ENCODE data around the gene ARHGEF39.
"Not testable (repeated sequence)": the region's sequence is repeated elsewhere in the genome, so short reads cannot be mapped to it uniquely, and the experiment has no call there.

Gene ARHGEF39

GRCh38 chr9:35652829-35653209 lies 12.2 kb downstream of the ARHGEF39 start:
- no peak for DNase-seq (ENCODE audit: low read depth in 2 of 3, low spot score in 1 of 3)

DNA sequence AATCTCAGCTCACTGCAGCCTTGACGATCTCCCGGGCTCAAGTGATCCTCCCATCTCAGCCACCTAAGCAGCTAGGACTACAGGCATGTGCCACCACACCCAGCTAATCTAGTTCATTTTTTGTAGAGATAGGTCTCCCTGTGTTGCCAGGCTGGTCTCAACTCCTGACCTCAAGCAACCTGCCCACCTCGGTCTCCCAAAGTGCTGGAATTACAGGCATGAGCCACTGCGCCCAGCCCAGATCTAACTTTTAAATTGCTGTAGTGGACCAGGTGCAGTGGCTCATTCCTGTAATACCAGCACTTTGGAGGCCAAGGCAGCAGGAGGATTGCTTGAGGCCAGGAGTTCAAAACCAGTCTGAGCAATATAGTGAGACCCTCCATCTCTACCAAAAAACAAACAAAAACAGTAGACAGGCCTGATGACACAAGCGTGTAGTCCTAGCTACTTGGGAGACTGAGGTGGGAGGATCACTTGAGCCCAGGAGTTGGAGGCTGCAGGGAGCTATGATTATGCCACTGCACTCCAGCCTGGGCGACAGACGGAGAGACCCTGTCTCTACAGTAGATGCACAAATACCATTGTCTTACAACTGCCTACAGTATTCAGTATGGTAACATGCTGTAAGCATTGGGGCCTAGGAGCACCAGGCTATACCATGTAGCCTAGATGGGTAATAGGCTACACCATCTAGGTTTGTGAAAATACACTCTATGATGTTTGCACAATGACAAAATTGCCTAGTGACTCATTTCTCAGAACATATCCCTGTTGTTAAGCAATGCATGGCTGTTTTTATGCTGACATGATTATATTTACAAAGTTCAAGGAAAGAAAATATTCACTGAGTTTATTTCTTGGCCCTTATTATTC lies 12.8 kb downstream of the ARHGEF39 start:
- DNase-seq (ENCODE audit: low read depth in 2 of 3, low spot score in 1 of 3): no peak

DNA sequence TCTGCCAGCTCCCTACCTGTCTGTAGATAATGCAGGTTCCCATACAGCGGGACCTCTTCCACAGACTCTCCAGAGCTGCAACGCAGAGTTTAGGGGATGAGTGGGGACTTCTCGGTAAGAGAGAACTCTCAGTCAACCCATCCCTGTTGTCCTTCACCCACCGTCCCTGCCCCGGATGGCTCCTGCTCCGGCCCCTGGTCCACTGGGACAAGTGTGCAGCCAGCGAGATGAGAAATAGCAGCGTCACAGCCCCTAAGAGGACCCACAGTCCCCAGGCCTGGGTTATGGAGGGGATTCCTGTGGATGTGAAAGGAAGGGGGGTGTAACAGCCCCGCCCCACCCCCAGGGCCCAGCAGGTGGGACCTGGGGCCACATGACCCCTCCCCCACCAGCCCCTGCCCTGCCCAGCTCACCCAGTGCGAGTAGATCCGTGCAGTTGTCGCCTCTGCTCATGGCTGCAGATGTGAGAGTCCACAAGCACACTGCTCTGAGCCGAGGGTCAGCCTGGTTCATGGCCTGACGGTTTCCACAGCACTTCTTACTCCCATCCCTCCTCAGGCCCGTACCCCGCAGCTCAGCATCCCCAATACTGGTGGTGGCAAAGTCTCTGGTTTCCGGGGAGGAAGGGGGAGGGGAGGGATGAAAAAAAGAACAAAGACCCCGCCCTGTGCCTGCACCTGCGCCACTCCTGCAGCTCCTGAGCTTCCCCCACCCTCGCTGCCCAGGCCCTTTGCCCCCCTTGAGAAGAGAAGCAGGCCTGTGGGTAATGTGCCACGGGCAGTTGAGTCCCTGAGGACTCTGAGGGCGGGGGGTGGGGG lies 14.4 kb downstream of the ARHGEF39 start, which contains the start of gene SIT1:
Gene SIT1, minus strand, starts transcription at position 591 of the 818 bp plus-strand sequence. Its CDS starts 78 bp downstream, at position 513.
- peak in 1 of 3 donors; percentile 24 for DNase-seq (ENCODE audit: low read depth in 2 of 3, low spot score in 1 of 3)

DNA sequence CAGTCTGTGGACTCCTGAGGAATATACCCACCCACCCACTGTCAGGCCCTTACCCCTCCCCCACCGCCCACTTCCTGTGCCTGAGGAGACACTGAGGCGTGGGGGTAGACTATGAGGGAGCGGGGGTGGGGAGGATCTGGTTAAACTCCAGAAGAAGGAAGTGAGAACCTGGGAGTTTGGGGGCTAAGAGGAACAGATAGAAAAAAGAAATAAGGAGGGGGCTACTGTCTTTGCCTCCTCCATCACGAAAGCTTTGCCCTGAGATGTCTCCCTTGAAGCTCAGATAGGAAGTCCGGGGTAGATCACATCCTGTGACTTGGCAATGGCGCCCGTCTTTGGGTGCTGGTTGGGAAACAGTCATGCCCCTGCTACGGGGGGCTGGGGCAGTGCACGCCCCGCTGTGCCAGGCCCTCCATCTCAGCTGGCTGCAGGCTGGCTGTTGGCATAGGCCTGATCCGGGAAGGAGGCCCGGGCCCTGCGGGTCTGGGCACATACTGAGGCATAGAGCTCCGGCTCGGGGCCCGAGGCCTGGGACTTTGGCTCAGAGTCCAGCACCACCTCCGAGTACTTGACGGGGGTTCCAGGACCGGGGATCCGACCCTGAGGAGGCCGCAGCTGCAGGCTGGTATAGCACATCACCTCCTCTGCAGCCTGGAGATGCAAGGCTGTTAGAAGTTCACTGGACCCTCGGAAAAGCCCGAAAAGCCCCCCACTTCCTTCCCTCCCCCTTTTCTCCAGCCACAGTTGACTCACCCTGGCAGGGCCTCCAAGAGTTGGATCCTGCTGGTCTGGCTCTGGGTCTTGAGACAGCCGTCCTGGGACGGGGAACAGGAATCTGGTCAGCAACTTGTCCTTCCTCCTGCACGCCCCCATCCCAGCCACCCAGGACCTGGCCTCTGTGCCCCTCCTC lies 15.3 kb downstream of the ARHGEF39 start:
- DNase-seq (ENCODE audit: low read depth in 2 of 3, low spot score in 1 of 3): peak in 1 of 3 donors; percentile 22

DNA sequence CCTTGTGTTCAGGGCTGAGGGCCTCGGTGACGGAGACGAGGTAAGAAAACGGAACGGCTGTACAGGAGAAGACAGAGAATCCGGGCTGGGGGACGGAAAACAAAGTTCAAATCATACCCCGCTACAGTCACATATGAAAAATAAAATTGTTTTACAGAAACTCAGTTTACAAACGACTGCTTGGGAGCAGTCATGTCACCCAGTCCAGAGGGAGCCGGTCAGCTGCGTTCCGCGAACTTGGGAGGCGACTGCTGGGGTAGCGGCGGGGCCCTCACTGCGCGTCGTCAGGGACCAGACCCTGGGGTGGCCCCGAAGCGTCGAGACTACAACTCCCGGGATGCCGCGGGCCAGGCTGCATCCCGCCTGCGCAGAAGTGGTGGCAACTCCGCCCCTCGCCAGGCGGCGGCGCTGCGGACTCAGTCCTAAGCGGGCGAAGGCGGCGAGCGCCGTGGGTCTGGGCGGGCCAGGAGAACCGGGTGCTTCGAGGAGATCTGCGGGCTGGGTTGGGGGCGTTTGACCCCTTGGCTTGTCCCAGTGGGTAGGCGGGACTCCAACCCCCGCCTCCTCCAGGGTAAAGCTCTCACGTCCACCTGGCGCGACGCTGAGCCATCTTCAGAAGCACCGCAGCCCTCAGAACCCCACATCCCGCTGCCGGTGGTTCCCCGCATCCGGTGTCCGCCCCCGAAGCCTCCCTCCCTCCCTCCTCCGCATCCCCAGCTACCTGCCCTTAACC lies 18.3 kb downstream of the ARHGEF39 start:
- peak; percentile 83 to 88 (median 84) for DNase-seq (ENCODE audit: low read depth in 2 of 3, low spot score in 1 of 3)

- no peak for DNase-seq (ENCODE audit: low read depth in 2 of 3, low spot score in 1 of 3)
These were observed 18.9 kb downstream of the ARHGEF39 start for GRCh38 chr9:35646153-35646532.

DNA sequence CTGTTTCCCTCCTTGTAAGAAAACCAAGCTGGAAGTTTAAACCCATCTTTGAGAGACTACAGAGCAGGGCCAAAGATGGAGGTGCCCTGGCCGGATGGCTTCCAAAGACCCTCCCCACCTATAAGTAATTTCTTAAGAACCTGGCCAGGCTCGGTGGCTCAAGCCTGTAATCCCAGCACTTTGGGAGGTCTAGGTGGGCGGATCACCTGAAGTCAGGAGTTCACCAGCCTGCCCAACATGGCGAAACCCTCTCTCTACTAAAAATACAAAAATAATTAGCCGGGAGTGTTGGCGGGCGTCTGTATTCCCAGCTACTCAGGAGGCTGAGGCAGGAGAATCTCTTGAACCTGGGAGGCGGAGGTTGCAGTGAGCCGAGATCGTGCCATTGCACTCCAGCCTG lies 19.3 kb downstream of the ARHGEF39 start:
- DNase-seq (ENCODE audit: low read depth in 2 of 3, low spot score in 1 of 3): not testable (repeated sequence)

DNA sequence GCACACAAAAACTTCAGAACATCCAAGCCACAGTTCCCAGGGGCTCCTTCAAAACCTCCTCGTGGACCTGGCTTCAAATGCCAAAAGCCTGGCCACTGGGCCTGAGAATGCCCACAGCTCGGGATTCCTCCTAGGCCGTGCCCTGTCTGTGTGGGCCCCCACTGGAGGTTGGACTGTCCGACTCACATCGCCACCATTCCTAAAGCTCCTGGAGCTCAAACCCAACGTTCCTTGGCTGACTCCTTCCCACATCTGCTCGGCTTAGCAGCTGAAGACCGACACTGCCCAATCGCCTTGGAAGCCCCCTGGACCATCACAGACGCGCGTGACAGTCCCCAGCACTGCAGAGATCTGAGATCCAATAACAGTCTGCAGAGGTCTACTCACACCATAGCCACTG lies 21.9 kb downstream of the ARHGEF39 start:
- DNase-seq (ENCODE audit: low read depth in 2 of 3, low spot score in 1 of 3): no peak

GRCh38 chr9:35641478-35641877 lies 23.5 kb downstream of the ARHGEF39 start:
- DNase-seq (ENCODE audit: low read depth in 2 of 3, low spot score in 1 of 3): not testable (repeated sequence)

DNA sequence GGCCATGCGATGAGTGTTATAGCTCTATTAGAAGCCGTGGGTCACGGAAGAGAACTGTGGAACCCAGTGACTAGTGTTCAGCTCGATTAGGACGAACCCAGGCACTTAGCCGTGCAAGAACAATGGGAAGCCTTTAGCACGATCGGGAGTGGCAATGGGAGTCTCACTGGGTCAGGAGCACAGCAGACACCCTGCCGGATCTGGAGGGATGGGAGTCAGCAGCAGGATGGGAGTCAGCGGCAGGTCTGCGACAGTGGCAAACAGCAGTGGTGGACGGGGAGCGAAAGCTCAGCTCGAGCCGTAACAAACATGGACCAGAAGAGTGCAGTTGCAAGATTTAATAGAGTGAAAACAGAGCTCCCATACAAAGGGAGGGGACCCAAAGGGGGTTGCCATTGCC lies 24.6 kb downstream of the ARHGEF39 start:
- not testable (repeated sequence) for DNase-seq (ENCODE audit: low read depth in 2 of 3, low spot score in 1 of 3)

GRCh38 chr9:35639631-35640030 lies 25.4 kb downstream of the ARHGEF39 start:
- DNase-seq (ENCODE audit: low read depth in 2 of 3, low spot score in 1 of 3): no peak

DNA sequence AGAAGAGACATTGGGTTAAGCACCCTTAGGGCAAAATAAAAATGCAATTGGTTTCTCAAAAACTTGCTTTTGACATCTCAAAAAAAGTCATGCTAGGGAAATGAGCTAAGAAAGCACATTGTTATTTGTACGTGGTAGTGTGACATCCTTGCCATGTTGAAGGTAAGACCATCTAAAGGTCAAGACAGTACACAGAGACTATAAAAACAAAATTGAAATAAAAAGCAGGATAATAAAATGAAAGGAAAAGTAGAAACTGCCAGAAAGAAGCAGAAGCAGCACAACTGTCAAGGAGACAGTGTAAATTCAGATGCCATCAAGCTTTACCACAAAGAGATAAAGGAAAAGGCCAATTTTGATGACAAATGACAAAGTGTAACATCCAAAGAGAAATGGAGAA lies 25.8 kb downstream of the ARHGEF39 start:
- DNase-seq (ENCODE audit: low read depth in 2 of 3, low spot score in 1 of 3): not testable (repeated sequence)

GRCh38 chr9:35638751-35639150 lies 26.2 kb downstream of the ARHGEF39 start:
- DNase-seq (ENCODE audit: low read depth in 2 of 3, low spot score in 1 of 3): not testable (repeated sequence)

DNA sequence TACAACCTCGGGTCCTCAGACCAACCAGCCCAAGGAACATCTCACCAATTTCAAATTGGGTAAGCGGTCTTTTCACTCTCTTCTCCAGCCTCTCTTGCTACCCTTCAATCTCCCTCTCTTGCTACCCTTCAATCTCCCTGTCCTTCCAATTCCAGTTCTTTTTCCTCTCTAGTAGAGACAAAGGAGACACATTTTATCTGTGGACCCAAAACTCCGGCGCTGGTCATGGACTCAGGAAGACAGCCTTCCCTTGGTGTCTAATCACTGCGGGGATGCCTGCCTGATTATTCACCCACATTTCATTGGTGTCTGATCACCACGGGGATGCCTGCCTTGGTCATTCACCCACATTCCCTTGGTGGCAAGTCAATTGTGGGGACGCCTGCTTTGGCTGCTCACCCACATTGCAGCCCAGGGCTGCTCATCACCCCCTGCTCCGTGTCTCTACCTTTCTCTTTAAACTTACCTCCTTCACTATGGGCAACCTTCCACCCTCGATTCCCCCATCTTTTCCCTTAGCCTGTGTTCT lies 27.5 kb downstream of the ARHGEF39 start:
- DNase-seq (ENCODE audit: low read depth in 2 of 3, low spot score in 1 of 3): not testable (repeated sequence)

DNA sequence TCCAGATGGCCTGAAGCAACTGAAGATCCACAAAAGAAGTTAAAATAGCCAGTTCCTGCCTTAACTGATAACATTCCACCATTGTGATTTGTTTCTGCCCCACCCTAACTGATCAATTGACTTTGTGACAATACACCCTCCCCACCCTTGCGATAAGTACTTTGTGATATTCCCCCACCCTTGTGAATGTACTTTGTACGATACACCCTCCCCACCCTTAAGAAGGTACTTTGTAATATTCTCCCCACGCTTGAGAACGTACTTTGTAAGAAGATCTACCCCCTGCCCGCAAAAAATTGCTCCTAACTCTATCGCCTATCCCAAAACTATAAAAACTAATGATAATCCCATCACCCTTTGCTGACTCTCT lies 28.1 kb downstream of the ARHGEF39 start:
- DNase-seq (ENCODE audit: low read depth in 2 of 3, low spot score in 1 of 3): not testable (repeated sequence)

DNA sequence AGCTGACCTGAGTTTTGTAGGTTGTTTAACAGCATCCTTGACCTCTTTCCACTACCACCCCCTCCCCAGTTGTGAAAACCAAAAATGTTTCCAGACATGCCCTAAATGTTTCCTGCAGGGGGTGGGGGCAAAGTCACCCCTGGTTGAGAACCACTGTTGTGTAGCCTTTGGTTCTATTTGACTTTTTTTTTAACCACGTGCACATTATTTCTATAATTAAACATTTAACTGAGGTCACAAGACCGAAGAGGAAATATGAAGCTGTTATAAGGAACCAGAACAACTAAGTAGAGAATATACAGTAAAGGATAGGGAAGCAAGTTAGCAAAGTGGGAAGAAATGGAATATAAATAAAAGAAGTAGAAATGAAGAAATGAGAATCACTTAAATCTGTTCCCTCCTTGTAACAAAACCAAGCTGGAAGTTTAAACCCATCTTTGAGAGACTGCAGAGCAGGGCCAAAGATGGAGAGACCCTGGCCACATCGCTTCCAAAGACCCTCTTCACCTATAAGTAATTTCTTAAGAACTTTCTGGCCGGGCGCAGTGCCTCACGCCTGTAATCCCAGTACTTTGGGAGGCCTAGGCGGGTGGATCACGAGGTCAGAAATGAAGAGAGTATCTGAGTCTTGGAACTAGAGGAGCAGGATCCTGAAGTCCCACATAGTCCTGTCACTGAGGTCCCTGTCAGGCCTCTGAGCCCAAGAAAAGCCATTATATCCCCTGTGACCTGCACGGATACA lies 28.7 kb downstream of the ARHGEF39 start:
- DNase-seq (ENCODE audit: low read depth in 2 of 3, low spot score in 1 of 3): no peak

DNA sequence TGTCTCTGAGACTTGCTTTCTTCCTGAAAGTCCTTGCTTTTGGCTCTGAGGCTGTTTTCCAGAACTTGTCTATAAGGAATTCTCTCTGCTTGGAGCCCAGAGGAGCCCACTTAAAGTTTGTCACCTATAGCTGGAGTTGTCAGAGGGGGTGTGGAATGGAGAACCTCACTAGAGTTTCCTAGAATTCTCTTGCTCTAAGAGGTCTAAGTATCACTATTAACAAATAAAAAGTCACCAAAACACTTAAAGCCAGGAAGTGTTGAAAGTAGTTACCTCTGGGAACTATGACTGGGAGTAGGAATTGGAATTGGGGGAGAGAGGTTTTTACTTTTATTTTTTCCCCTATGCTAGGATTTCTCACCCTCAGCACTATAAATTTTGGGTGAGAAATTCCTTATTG lies 29.3 kb downstream of the ARHGEF39 start:
- no peak for DNase-seq (ENCODE audit: low read depth in 2 of 3, low spot score in 1 of 3)

DNA sequence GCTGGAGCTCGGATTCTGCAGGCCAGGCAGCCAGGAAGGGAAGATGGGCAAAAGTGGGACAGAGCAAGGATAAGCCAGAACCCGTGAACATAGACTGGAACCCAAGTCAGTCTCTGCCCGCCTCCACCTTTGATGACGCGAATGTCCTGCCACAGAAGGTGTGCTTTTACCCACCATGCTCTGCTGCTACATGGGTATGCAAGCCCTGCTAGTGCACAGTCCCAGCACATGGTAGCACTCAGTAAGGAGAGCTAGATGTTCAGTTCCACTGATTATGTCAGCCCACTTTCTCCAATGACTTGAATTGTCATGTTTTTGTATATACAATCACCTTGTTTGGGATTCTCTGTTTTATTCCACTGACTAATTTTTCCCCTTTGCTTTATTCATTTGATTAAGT lies 35.4 kb downstream of the ARHGEF39 start:
- DNase-seq (ENCODE audit: low read depth in 2 of 3, low spot score in 1 of 3): no peak

DNA sequence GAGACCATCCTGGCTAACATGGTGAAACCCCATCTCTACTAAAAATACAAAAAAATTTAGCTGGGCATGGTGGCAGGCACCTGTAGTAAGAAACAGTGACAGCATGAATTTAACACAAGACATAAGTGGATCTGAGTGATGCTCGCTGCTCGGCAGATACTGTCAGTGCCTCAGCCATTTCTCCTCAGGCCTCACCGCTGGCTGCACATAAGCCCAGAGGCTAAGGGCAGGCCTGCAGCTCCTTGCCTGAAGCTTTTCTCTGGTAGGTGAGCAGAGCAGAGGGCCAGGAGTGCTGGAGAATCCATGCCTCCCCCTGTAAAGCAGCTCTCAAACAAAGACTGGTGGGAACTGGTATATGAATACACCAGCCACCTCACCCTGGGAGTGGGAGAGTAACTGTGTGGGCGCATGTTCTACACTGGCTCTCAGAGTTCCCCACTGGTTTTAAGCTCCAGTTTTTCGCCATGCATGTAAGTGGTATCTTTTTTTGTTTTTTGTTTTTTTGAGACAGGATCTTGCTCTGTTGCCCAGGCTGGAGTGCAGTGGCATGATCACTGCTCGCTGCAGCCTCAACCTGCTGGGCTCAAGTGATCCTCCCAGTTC lies 36.5 kb downstream of the ARHGEF39 start:
- DNase-seq (ENCODE audit: low read depth in 2 of 3, low spot score in 1 of 3): no peak

All from stimulated activated CD4-positive, alpha-beta T cell treated with anti-CD3 and anti-CD28 coated beads, Interleukin-12 subunit alpha, Interleukin-12 subunit beta, amount 100 ng/mL, for 48 hours (primary cell).